ENCODE results near the gene GATA5. TPM values are rescaled to one million over a fixed set of nuclear protein-coding genes. Genes with fewer than 3 reads are reported as not detected.

The GATA5 gene
- total RNA-seq, 1 donor from 2014 or later, result not detected

DNA sequence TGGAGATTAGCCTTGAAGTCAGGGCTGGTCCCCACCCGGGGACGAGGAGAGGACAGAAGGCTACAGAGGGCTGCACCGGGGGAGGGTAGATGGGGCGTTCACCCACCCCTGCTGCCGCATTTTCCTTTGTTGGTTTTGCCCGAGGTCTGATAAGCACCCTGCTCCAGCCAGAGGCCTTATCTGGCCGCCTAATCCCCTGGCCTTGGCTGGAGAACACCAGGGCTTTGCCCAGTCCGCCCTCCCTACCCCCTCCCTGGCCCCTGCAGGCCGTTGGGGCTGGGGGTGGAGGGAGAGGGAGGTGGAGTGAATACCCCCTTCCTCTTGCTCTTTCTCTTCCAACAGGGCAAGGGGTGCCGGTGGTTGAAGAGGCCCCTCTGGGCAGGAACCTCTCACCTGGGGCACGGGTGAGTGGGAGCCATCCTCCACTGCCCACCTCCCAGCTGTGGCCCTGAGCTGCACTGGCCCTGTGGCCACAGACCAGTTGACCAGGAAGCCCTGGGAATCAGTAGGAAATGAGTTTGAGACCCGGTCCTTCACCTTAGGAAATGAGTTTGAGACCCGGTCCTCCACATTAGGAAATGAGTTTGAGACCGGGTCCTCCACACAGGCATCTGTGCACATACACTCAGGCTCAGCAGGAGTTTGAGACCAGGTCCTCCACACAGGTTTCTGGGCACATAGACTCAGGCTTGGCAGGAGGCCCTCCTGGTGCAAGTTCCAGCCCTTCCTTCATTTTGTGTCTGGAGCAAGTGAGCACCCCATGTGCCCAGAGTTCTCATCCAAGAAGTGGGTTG is 12.0 kb upstream of the GATA5 start:
- Histone ChIP-seq H3K79me2 (ENCODE audit: insufficient read depth, low read length) (no peaks in the 10 kb centered on the region), H3K27ac (ENCODE audit: low read depth, low read length) (no peak overlapping the region), H3K36me3 (ENCODE audit: insufficient read depth, low read length) (no peaks in the 10 kb centered on the region), H3K9me3 (ENCODE audit: insufficient read depth, low read depth, low read length) (no peaks in the 10 kb centered on the region), H3K4me3 (ENCODE audit: insufficient read depth, low read depth, low read length) (no peak overlapping the region), H2AFZ (ENCODE audit: low read depth, low read length) (no peak overlapping the region), H4K20me1 (ENCODE audit: insufficient read depth, low read length) (no peaks in the 10 kb centered on the region), H3K4me2 (ENCODE audit: low read length) (no peak overlapping the region), H3K9ac (ENCODE audit: low read length) (no peak overlapping the region), H3K4me1 (ENCODE audit: insufficient read depth, low read length) (no peaks in the 10 kb centered on the region), H3K27me3 (ENCODE audit: insufficient read depth, low read length) (peaks cover 60% of the 10 kb centered on the region)
- no peak for FAIRE-seq
- Mint-ChIP-seq H3K4me1 (ENCODE audit: low read depth, unreplicated experiment) (peaks cover 7% of the 10 kb centered on the region), H3K27me3 (ENCODE audit: low read depth, unreplicated experiment) (peaks cover 53% of the 10 kb centered on the region), H3K36me3 (ENCODE audit: low read depth, unreplicated experiment) (no peaks in the 10 kb centered on the region), H3K4me3 (ENCODE audit: unreplicated experiment) (no peak overlapping the region), H3K27ac (ENCODE audit: unreplicated experiment) (no peak overlapping the region), H3K9me3 (ENCODE audit: unreplicated experiment) (peaks cover 7% of the 10 kb centered on the region)
- TF ChIP-seq, protein P1, sequence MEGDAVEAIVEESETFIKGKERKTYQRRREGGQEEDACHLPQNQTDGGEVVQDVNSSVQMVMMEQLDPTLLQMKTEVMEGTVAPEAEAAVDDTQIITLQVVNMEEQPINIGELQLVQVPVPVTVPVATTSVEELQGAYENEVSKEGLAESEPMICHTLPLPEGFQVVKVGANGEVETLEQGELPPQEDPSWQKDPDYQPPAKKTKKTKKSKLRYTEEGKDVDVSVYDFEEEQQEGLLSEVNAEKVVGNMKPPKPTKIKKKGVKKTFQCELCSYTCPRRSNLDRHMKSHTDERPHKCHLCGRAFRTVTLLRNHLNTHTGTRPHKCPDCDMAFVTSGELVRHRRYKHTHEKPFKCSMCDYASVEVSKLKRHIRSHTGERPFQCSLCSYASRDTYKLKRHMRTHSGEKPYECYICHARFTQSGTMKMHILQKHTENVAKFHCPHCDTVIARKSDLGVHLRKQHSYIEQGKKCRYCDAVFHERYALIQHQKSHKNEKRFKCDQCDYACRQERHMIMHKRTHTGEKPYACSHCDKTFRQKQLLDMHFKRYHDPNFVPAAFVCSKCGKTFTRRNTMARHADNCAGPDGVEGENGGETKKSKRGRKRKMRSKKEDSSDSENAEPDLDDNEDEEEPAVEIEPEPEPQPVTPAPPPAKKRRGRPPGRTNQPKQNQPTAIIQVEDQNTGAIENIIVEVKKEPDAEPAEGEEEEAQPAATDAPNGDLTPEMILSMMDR (IDR thresholded peaks at IDR 0.05; ENCODE audit: insufficient read depth, low read depth, low read length), result no peak
- TF ChIP-seq EZH2 (IDR thresholded peaks at IDR 0.05; ENCODE audit: insufficient read depth, low read length), result no peak
- no peak for DNase-seq (ENCODE audit: low read depth)

DNA sequence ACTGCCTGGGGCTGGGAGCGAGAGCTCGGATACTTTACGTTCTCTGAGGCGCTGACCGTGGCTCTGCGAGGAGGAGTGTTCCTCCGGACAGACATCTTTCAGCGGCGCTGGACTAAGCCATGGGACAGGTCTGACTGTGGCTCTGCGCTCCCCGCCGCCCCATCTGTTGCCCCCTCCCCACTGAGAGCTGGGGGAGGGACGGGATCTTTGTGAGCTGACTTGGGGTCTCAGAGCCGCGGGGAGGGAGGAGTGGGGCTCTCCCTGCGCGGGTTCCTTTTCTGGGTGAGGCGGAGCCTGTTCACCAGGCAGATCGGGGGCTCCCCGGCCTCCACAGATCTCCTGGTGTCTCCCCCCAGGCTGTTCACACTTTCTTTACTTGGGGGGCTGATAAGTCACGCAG is 11.3 kb upstream of the GATA5 start:
- Histone ChIP-seq H3K27me3 (ENCODE audit: insufficient read depth, low read length) (peaks cover 67% of the 10 kb centered on the region), H3K4me2 (ENCODE audit: low read length) (no peak overlapping the region), H3K9me3 (ENCODE audit: insufficient read depth, low read depth, low read length) (no peaks in the 10 kb centered on the region), H3K36me3 (ENCODE audit: insufficient read depth, low read length) (no peaks in the 10 kb centered on the region), H3K79me2 (ENCODE audit: insufficient read depth, low read length) (no peaks in the 10 kb centered on the region), H4K20me1 (ENCODE audit: insufficient read depth, low read length) (no peaks in the 10 kb centered on the region), H3K4me1 (ENCODE audit: insufficient read depth, low read length) (no peaks in the 10 kb centered on the region), H2AFZ (ENCODE audit: low read depth, low read length) (no peak overlapping the region), H3K4me3 (ENCODE audit: insufficient read depth, low read depth, low read length) (no peak overlapping the region), H3K9ac (ENCODE audit: low read length) (no peak overlapping the region), H3K27ac (ENCODE audit: low read depth, low read length) (no peak overlapping the region)
- DNase-seq (ENCODE audit: low read depth) (no peak), FAIRE-seq (no peak)
- peaks cover 55% of the 10 kb centered on the region for H3K27me3 Mint-ChIP-seq (ENCODE audit: low read depth, unreplicated experiment)
- H3K36me3 Mint-ChIP-seq (ENCODE audit: low read depth, unreplicated experiment), result no peaks in the 10 kb centered on the region
- peaks cover 7% of the 10 kb centered on the region for H3K9me3 Mint-ChIP-seq (ENCODE audit: unreplicated experiment)
- no peak overlapping the region for H3K27ac Mint-ChIP-seq (ENCODE audit: unreplicated experiment)
- H3K4me3 Mint-ChIP-seq (ENCODE audit: unreplicated experiment), result no peak overlapping the region
- H3K4me1 Mint-ChIP-seq (ENCODE audit: low read depth, unreplicated experiment), result peaks cover 8% of the 10 kb centered on the region
- TF ChIP-seq, protein P1 (IDR thresholded peaks at IDR 0.05; ENCODE audit: insufficient read depth, low read depth, low read length), result no peak
- TF ChIP-seq EZH2 (IDR thresholded peaks at IDR 0.05; ENCODE audit: insufficient read depth, low read length), result no peak

DNA sequence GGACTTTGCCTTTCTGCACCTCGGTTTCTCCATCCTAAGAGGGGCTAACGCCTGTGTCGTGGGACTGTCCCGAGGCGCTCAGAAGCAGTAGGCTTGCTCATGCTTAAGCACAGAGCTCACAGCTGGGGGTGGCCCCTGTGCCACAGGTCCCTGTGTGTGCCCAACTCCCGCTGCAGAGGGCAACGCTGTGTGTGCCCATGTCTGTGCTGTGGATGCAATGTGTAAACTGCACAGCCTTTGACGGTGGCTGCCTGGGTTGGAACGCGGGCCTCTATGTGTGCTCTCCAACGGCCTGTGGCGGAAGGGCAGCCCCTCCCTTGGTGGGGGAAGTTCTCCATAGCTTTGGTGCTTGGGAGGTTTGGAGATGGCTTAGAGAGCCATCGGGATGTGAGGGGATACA is 10.7 kb upstream of the GATA5 start:
- H3K9me3 ChIP-seq (ENCODE audit: insufficient read depth, low read depth, low read length), result no peaks in the 10 kb centered on the region
- no peak overlapping the region for H3K4me3 Mint-ChIP-seq (ENCODE audit: unreplicated experiment)
- FAIRE-seq (no peak), DNase-seq (ENCODE audit: low read depth) (no peak)
- H3K9me3 Mint-ChIP-seq (ENCODE audit: unreplicated experiment), result peaks cover 5% of the 10 kb centered on the region
- no peak overlapping the region for H2AFZ ChIP-seq (ENCODE audit: low read depth, low read length)
- H3K79me2 ChIP-seq (ENCODE audit: insufficient read depth, low read length), result no peaks in the 10 kb centered on the region
- H3K4me3 ChIP-seq (ENCODE audit: insufficient read depth, low read depth, low read length), result no peak overlapping the region
- H3K27ac ChIP-seq (ENCODE audit: low read depth, low read length), result no peak overlapping the region
- peak overlapping the region; percentile 31 for H3K27ac Mint-ChIP-seq (ENCODE audit: unreplicated experiment)
- no peaks in the 10 kb centered on the region for H3K36me3 ChIP-seq (ENCODE audit: insufficient read depth, low read length)
- H3K4me2 ChIP-seq (ENCODE audit: low read length), result no peak overlapping the region
- no peaks in the 10 kb centered on the region for H3K4me1 ChIP-seq (ENCODE audit: insufficient read depth, low read length)
- no peaks in the 10 kb centered on the region for H3K36me3 Mint-ChIP-seq (ENCODE audit: low read depth, unreplicated experiment)
- TF ChIP-seq, protein P1 (IDR thresholded peaks at IDR 0.05; ENCODE audit: insufficient read depth, low read depth, low read length), result no peak
- TF ChIP-seq EZH2 (IDR thresholded peaks at IDR 0.05; ENCODE audit: insufficient read depth, low read length), result no peak
- H3K27me3 Mint-ChIP-seq (ENCODE audit: low read depth, unreplicated experiment), result peaks cover 54% of the 10 kb centered on the region
- H3K27me3 ChIP-seq (ENCODE audit: insufficient read depth, low read length), result peaks cover 73% of the 10 kb centered on the region
- peaks cover 8% of the 10 kb centered on the region for H3K4me1 Mint-ChIP-seq (ENCODE audit: low read depth, unreplicated experiment)
- H4K20me1 ChIP-seq (ENCODE audit: insufficient read depth, low read length), result no peaks in the 10 kb centered on the region
- H3K9ac ChIP-seq (ENCODE audit: low read length), result no peak overlapping the region
